ENCODE measurements around the gene BTG3. TPM values are rescaled to one million over a fixed set of nuclear protein-coding genes. Genes with fewer than 3 reads are reported as not detected.

The BTG3 gene
- total and polyA plus RNA-seq, 2 donors (not counting 3 experiments of a cell fraction or from before 2014, with no cell fraction given): 18.1 to 37.2 TPM

GRCh38 chr21:17658931-17659330 is 46.2 kb upstream of the BTG3 start:
- H3K9me1 ChIP-seq (replicated peaks; ENCODE audit: control insufficient read depth, extremely low read depth, insufficient read depth, low read length): no peaks in the 10 kb centered on the region
- no peaks in the 10 kb centered on the region for H3K27me3 ChIP-seq (ENCODE audit: control insufficient read depth in 2 of 2, insufficient read depth in 2 of 2, low read length in 2 of 2)
- no peak overlapping the region for H3K4me3 ChIP-seq (replicated peaks in 1 of 3; ENCODE audit: insufficient read depth in 1 of 3, low read depth in 1 of 3, low read length in 3 of 3)
- POLR2A ChIA-PET: no interaction called here
- no peak overlapping the region for H3K27ac ChIP-seq (ENCODE audit: insufficient read depth, low read depth, low read length)
- H4K20me1 ChIP-seq (replicated peaks; ENCODE audit: control insufficient read depth, extremely low read depth, insufficient read depth, low read length): no peaks in the 10 kb centered on the region
- no TSS peak for BruUV-seq (replicated peaks)
- no peaks in the 10 kb centered on the region for H3K79me2 ChIP-seq (ENCODE audit: control insufficient read depth, insufficient read depth, low read length)
- CTCF ChIA-PET: no interaction called here
- no peak overlapping the region for H3K9ac ChIP-seq (replicated peaks; ENCODE audit: extremely low read depth, insufficient read depth, low read length)
- intact Hi-C loops (cut with micrococcal nuclease) (no loop called here), dilution Hi-C loops (cut with MboI; ENCODE audit: extremely low pct_ligation_motif_present, low sequenced_read_pairs) (no loop called here)
- FAIRE-seq (no peak), DNase-seq (ENCODE audit: low read depth, low spot score) (no peak)
- H3K4me2 ChIP-seq (ENCODE audit: insufficient read depth, low read length): no peak overlapping the region
- no peaks in the 10 kb centered on the region for H3K4me1 ChIP-seq (ENCODE audit: control insufficient read depth, extremely low read depth, insufficient read depth, low read length)
- no peak overlapping the region for H2AFZ ChIP-seq (ENCODE audit: low read depth, low read length)
- H3K36me3 ChIP-seq (ENCODE audit: control insufficient read depth in 2 of 2, extremely low read depth in 1 of 2, insufficient read depth in 2 of 2, low read length in 2 of 2): no peaks in the 10 kb centered on the region
- no peak for TF ChIP-seq EZH2 (IDR thresholded peaks at IDR 0.05; ENCODE audit: borderline replicate concordance, low read depth, low read length, severe bottlenecking)
- TF ChIP-seq CTCF (IDR thresholded peaks at IDR 0.05; ENCODE audit: extremely low read depth in 1 of 2, insufficient read depth in 1 of 2, low read depth in 1 of 2, low read length in 2 of 2): no peak
- no peak for TF ChIP-seq POLR2AphosphoS5 (IDR thresholded peaks at IDR 0.05; ENCODE audit: insufficient read depth, low read depth, low read length)
- TF ChIP-seq MAX (IDR thresholded peaks at IDR 0.05; ENCODE audit: insufficient read depth, insufficient read length): no peak
- TF ChIP-seq JUN (IDR thresholded peaks at IDR 0.05; ENCODE audit: borderline replicate concordance, insufficient read depth, insufficient read length, low read depth): no peak
- no peak for TF ChIP-seq MYC (IDR thresholded peaks at IDR 0.05; ENCODE audit: low read depth, low read length)
- no peak for TF ChIP-seq FOS (IDR thresholded peaks at IDR 0.05; ENCODE audit: borderline replicate concordance, insufficient read depth, low read length)
- TF ChIP-seq GATA2 (IDR thresholded peaks at IDR 0.05; ENCODE audit: insufficient read depth, insufficient read length, low read depth, low read length): no peak
- TF ChIP-seq POLR2A (IDR thresholded peaks at IDR 0.05; ENCODE audit: low read depth, low read length): no peak
- no peaks in the 10 kb centered on the region for H3K9me3 ChIP-seq (replicated peaks; ENCODE audit: control insufficient read depth, insufficient read depth, low read length)

All from endothelial cell of umbilical vein (primary cell).